ENCODE results near the gene MC1R.

GRCh38 chr16:89953671-89954406 lies 35.2 kb downstream of the MC1R start:
- TF ChIP-seq CTCF (IDR thresholded peaks at IDR 0.05) (no peak), ZFX (IDR thresholded peaks at IDR 0.05; ENCODE audit: borderline replicate concordance) (no peak)
